ENCODE data around the gene DAGLA. TPM values are rescaled to one million over a fixed set of nuclear protein-coding genes. Genes with fewer than 3 reads are reported as not detected.

Gene DAGLA
- total and polyA plus RNA-seq, 2 donors (not counting 1 experiment from before 2014, with no cell fraction given) = 0.06 TPM; not detected in 1

DNA sequence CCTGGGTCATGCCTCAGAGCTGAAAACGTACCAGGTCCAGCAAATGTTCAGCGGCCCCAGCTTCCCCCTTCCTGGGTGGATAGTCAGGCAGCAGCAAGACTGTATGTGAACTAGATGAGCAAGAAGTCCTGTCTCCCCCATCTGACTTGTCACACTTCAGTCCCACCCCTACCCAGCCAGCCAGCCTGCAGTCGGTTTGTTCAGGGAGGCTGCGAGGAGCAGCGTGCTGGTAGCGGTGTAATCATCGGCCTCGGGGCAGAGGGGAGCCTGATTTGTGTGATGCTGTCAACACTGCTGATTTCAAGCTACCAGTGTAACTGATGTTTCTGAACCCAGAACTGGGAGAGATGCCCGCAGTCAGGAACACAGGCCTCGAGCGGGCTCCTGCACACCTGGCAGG, 102.7 kb downstream of the DAGLA start:
- POLR2A ChIA-PET = no interaction called here
- Histone ChIP-seq H3K4me1 (ENCODE audit: control insufficient read depth in 2 of 2, insufficient read depth in 2 of 2, low read length in 2 of 2) (peaks cover 11 to 13% of the 10 kb centered on the region in 2 donors), H4K20me1 (ENCODE audit: control insufficient read depth, insufficient read depth, low read length, poor library complexity, severe bottlenecking) (peaks cover 11% of the 10 kb centered on the region), H3K4me2 (replicated peaks; ENCODE audit: low read depth, low read length, poor library complexity, severe bottlenecking) (no peak overlapping the region), H3K9ac (ENCODE audit: low read length) (no peak overlapping the region), H2AFZ (ENCODE audit: insufficient read depth, low read depth, low read length, poor library complexity, severe bottlenecking) (no peak overlapping the region), H3K9me3 (ENCODE audit: control extremely low read depth in 1 of 3, control insufficient read depth in 2 of 3, insufficient read depth in 1 of 3, low read length in 2 of 3) (no peaks in the 10 kb centered on the region), H3K79me2 (ENCODE audit: control insufficient read depth, insufficient read depth, low read length) (no peaks in the 10 kb centered on the region), H3K27ac (ENCODE audit: low read length in 2 of 2) (no peak overlapping the region), H3K4me3 (ENCODE audit: control extremely low read depth in 1 of 5, extremely low read depth in 1 of 5, insufficient read depth in 1 of 5, low read depth in 2 of 5, low read length in 4 of 5) (no peak overlapping the region), H3K27me3 (replicated peaks in 1 of 4; ENCODE audit: control extremely low read depth in 1 of 4, control insufficient read depth in 3 of 4, insufficient read depth in 4 of 4, low read length in 3 of 4) (peaks cover 0 to 4% (median 0%) of the 10 kb centered on the region in 4 experiments), H3K36me3 (replicated peaks in 1 of 2; ENCODE audit: control extremely low read depth in 1 of 2, control insufficient read depth in 1 of 2, extremely low read depth in 1 of 2, insufficient read depth in 2 of 2, low read length in 1 of 2) (peaks cover 0 to 17% of the 10 kb centered on the region in 2 experiments)
- TF ChIP-seq, protein P1, sequence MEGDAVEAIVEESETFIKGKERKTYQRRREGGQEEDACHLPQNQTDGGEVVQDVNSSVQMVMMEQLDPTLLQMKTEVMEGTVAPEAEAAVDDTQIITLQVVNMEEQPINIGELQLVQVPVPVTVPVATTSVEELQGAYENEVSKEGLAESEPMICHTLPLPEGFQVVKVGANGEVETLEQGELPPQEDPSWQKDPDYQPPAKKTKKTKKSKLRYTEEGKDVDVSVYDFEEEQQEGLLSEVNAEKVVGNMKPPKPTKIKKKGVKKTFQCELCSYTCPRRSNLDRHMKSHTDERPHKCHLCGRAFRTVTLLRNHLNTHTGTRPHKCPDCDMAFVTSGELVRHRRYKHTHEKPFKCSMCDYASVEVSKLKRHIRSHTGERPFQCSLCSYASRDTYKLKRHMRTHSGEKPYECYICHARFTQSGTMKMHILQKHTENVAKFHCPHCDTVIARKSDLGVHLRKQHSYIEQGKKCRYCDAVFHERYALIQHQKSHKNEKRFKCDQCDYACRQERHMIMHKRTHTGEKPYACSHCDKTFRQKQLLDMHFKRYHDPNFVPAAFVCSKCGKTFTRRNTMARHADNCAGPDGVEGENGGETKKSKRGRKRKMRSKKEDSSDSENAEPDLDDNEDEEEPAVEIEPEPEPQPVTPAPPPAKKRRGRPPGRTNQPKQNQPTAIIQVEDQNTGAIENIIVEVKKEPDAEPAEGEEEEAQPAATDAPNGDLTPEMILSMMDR (IDR thresholded peaks at IDR 0.05) = no peak
- Mint-ChIP-seq H3K27me3 (peaks cover 5% of the 10 kb centered on the region), H3K9me3 (ENCODE audit: insufficient read depth) (no peaks in the 10 kb centered on the region), H3K27ac (no peak overlapping the region), H3K4me3 (no peak overlapping the region), H3K4me1 (peaks cover 8% of the 10 kb centered on the region)
- no peak for ATAC-seq (ENCODE audit: low read depth)
- intact Hi-C loops (cut with micrococcal nuclease) = no loop called here
- 96% methylated on average over 11 of the region's 11 CpGs for WGBS (ENCODE audit: insufficient coverage)
- CTCF ChIA-PET = interaction anchor here (1.5 kb wide), 1 partner anchor 88 kb away, joined by 3 read pairs; no protein-coding TSS in a partner anchor
- DNase-seq = no peak

DNA sequence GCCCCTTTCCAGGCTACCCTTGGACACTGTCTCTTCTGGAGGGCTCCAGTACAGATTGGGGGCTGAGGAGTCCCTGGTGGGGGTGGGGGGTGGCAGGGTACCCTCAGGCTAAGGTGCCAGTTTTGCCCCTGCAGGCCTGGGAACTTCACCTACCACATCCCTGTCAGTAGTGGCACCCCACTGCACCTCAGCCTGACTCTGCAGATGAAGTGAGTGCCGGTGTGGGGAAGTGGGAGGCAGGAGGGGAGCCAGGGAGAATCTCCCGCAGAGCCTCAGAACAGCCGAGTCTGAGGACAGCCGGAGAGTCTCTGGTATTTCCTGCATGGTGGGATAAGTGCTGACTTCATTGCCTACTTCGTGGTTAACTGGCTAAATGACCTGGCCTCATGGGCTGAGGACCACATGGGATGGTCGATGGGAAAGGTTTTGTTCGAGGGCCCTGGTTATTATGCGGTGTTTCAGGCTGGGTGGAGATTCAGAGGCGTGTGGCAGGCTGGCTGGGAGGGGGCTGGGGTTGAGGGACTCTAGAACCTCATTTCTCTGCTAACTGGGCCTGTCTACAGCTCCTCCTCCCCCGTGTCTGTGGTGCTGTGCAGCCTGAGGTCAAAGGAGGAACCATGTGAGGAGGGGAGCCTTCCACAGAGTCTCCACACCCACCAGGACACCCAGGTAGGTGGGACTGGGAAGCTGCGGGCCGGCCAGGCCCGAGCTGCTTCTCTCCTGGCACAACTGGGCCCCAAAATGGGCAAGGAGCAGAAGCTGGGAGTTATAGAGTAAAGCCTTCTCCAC, 103.7 kb downstream of the DAGLA start:
- Histone ChIP-seq H3K36me3 (replicated peaks in 1 of 2; ENCODE audit: control extremely low read depth in 1 of 2, control insufficient read depth in 1 of 2, extremely low read depth in 1 of 2, insufficient read depth in 2 of 2, low read length in 1 of 2) (peaks cover 0 to 27% of the 10 kb centered on the region in 2 experiments), H4K20me1 (ENCODE audit: control insufficient read depth, insufficient read depth, low read length, poor library complexity, severe bottlenecking) (peaks cover 11% of the 10 kb centered on the region), H3K79me2 (ENCODE audit: control insufficient read depth, insufficient read depth, low read length) (peaks cover 2% of the 10 kb centered on the region), H3K9ac (ENCODE audit: low read length) (no peak overlapping the region), H3K4me2 (replicated peaks; ENCODE audit: low read depth, low read length, poor library complexity, severe bottlenecking) (no peak overlapping the region), H3K4me3 (ENCODE audit: control extremely low read depth in 1 of 5, extremely low read depth in 1 of 5, insufficient read depth in 1 of 5, low read depth in 2 of 5, low read length in 4 of 5) (no peak overlapping the region), H3K27ac (ENCODE audit: low read length in 2 of 2) (no peak overlapping the region), H2AFZ (ENCODE audit: insufficient read depth, low read depth, low read length, poor library complexity, severe bottlenecking) (no peak overlapping the region), H3K27me3 (replicated peaks in 1 of 4; ENCODE audit: control extremely low read depth in 1 of 4, control insufficient read depth in 3 of 4, insufficient read depth in 4 of 4, low read length in 3 of 4) (peaks cover 0 to under 1% (median 0%) of the 10 kb centered on the region in 4 experiments), H3K4me1 (ENCODE audit: control insufficient read depth in 2 of 2, insufficient read depth in 2 of 2, low read length in 2 of 2) (peaks cover 9 to 12% of the 10 kb centered on the region in 2 donors), H3K9me3 (ENCODE audit: control extremely low read depth in 1 of 3, control insufficient read depth in 2 of 3, insufficient read depth in 1 of 3, low read length in 2 of 3) (no peaks in the 10 kb centered on the region)
- H3K9me3 Mint-ChIP-seq (ENCODE audit: insufficient read depth) = no peaks in the 10 kb centered on the region
- DNase-seq = no peak
- peaks cover 4% of the 10 kb centered on the region for H3K4me1 Mint-ChIP-seq
- WGBS (ENCODE audit: insufficient coverage) = 79% methylated on average over 10 of the region's 13 CpGs
- no peak overlapping the region for H3K27ac Mint-ChIP-seq
- ATAC-seq (ENCODE audit: low read depth) = no peak
- POLR2A ChIA-PET = no interaction called here
- intact Hi-C loops (cut with micrococcal nuclease) = no loop called here
- H3K27me3 Mint-ChIP-seq = no peaks in the 10 kb centered on the region
- no peak for TF ChIP-seq EZH2 (IDR thresholded peaks at IDR 0.05; ENCODE audit: borderline replicate concordance, insufficient read depth, low read depth, low read length, poor library complexity, severe bottlenecking)
- TF ChIP-seq, protein P1 (IDR thresholded peaks at IDR 0.05) = no peak
- H3K4me3 Mint-ChIP-seq = no peak overlapping the region
- CTCF ChIA-PET = interaction anchor here (1.4 kb wide), 1 partner anchor 13 kb away, joined by 5 read pairs; no protein-coding TSS in a partner anchor
